AG04449 (cell line): Measurements from ENCODE around the gene PTPN6.

Source experiments
- CTCF ChIA-PET: fragments of 350-600 bp; formaldehyde crosslinking; extraction: SDS; loops from one replicate; lab custom pipeline; 2021; ENCODE audit warnings: antibody characterized with exemption; lab: Yijun Ruan, JAX
- POLR2A ChIA-PET: fragments of 400-600, 350-600 bp; formaldehyde crosslinking; extraction: SDS; loops from one replicate; lab custom pipeline; 2020; ENCODE audit warnings: antibody characterized with exemption, inconsistent platforms; lab: Yijun Ruan, JAX
- DNase-seq: peaks from one replicate; pipeline ENCODE4 v3.0.0-alpha.2; 2010; ENCODE audit warnings: low read depth, low spot score
- H3K4me3 ChIP-seq: 2 replicates; pipeline ENCODE4 v1.5.1; 2011; ENCODE audit warnings: low read depth, mild to moderate bottlenecking, control low read depth, low read length
- CTCF ChIP-seq: IDR thresholded peaks from one replicate; pipeline ENCODE4 v1.5.1; 2011; ENCODE audit warnings: mild to moderate bottlenecking, moderate library complexity, low read length, control low read depth, inconsistent platforms; ENCODE audit not compliant: insufficient read depth; ENCODE audit errors: missing control alignments

The PTPN6 gene

GRCh38 chr12:6981152-6982052 lies 30.2 kb downstream of the PTPN6 start:
- CTCF ChIA-PET = no interaction called here
- no peak for TF ChIP-seq CTCF
- no peak overlapping the region for H3K4me3 ChIP-seq
- POLR2A ChIA-PET = no interaction called here
- DNase-seq = no peak

GRCh38 chr12:6982532-6982931 lies 31.4 kb downstream of the PTPN6 start:
- CTCF ChIA-PET = interaction anchor here (1.1 to 1.4 kb wide), 2 partner anchors 18 to 162 kb away, joined by 3 to 5 read pairs; no protein-coding TSS in a partner anchor
- no peak for DNase-seq
- no peak overlapping the region for H3K4me3 ChIP-seq
- no peak for TF ChIP-seq CTCF
- POLR2A ChIA-PET = no interaction called here

- CTCF ChIA-PET = interaction anchor here (1.2 to 1.3 kb wide), 2 partner anchors 11 to 116 kb away, joined by 4 read pairs; no protein-coding TSS in a partner anchor
Measured at GRCh38 chr12:6987956-6988553, 36.9 kb downstream of the PTPN6 start.

GRCh38 chr12:6996040-6996441 lies 44.9 kb downstream of the PTPN6 start:
- TF ChIP-seq CTCF = no peak
- ChIA-PET CTCF (interaction anchor here (1.1 to 1.4 kb wide), 3 partner anchors 22 to 117 kb away, joined by 3 read pairs; partner anchors contain the start of gene LPCAT3), POLR2A (no interaction called here)
- H3K4me3 ChIP-seq = no peak overlapping the region
- DNase-seq = peak; percentile 19

More at GRCh38 chr12:6987956-6988553, 36.9 kb downstream of the PTPN6 start:
- POLR2A ChIA-PET = no interaction called here
- no peak for TF ChIP-seq CTCF
- no peak overlapping the region for H3K4me3 ChIP-seq
- DNase-seq = no peak

GRCh38 chr12:6998715-6999451 lies 47.7 kb downstream of the PTPN6 start:
- no peak overlapping the region for H3K4me3 ChIP-seq
- no peak for TF ChIP-seq CTCF
- CTCF ChIA-PET = interaction anchor here (1.1 to 2.3 kb wide), 6 partner anchors 9 to 114 kb away, joined by 3 to 8 read pairs (median 4); partner anchors contain the start of gene LPCAT3
- DNase-seq = no peak
- POLR2A ChIA-PET = no interaction called here
